Occipital lobe (tissue), 2 donors: ENCODE data around the gene GLB1L2. TPM values are rescaled to one million over a fixed set of nuclear protein-coding genes. Genes with fewer than 3 reads are reported as not detected.

ENCODE experiments used
- DNase-seq: peaks from one replicate; lab custom pipeline; 2025; lab: John Stamatoyannopoulos, UW
- total RNA-seq: library from RNA; depleted of rRNA; stranded (reverse); fragments of >200 nt; gene quantifications from one replicate; pipeline ENCODE4 v1.2.3, GENCODE V29; 2014

GLB1L2 gene
- total RNA-seq, 1 donor from 2014 or later = 1.1 TPM

- no peak for DNase-seq
These were observed 14.6 kb downstream of the GLB1L2 start for GRCh38 chr11:134346101-134346975.

- DNase-seq = no peak
These were observed 15.2 kb downstream of the GLB1L2 start for GRCh38 chr11:134346976-134347350.

GRCh38 chr11:134347441-134347840 is 15.7 kb downstream of the GLB1L2 start:
- DNase-seq = no peak

- no peak for DNase-seq
These were observed 17.5 kb downstream of the GLB1L2 start for GRCh38 chr11:134349109-134349801.

- no peak for DNase-seq
These were observed 18.1 kb downstream of the GLB1L2 start for GRCh38 chr11:134349802-134350355.

GRCh38 chr11:134350381-134350780 is 18.6 kb downstream of the GLB1L2 start:
- DNase-seq = no peak

- DNase-seq = no peak
These were observed 20.3 kb downstream of the GLB1L2 start for GRCh38 chr11:134352111-134352510.

- no peak for DNase-seq
These were observed 23.3 kb downstream of the GLB1L2 start for GRCh38 chr11:134355136-134355535.

GRCh38 chr11:134355656-134356055 is 23.9 kb downstream of the GLB1L2 start:
- no peak for DNase-seq

GRCh38 chr11:134356656-134357544 is 25.1 kb downstream of the GLB1L2 start:
- no peak for DNase-seq

- no peak for DNase-seq
These were observed 25.7 kb downstream of the GLB1L2 start for GRCh38 chr11:134357545-134357839.

- DNase-seq = no peak
These were observed 26.5 kb downstream of the GLB1L2 start for GRCh38 chr11:134358165-134358855.

GRCh38 chr11:134358856-134359490 is 27.2 kb downstream of the GLB1L2 start:
- DNase-seq = no peak

GRCh38 chr11:134359646-134360045 is 27.9 kb downstream of the GLB1L2 start:
- DNase-seq = no peak

- DNase-seq = peak; percentile 78
These were observed 28.5 kb downstream of the GLB1L2 start for GRCh38 chr11:134360050-134360835.

GRCh38 chr11:134361661-134362060 is 29.9 kb downstream of the GLB1L2 start:
- DNase-seq = no peak

GRCh38 chr11:134362192-134362901 is 30.6 kb downstream of the GLB1L2 start:
- DNase-seq = no peak

- no peak for DNase-seq
These were observed 31.4 kb downstream of the GLB1L2 start for GRCh38 chr11:134363161-134363560.

GRCh38 chr11:134363592-134363991 is 31.8 kb downstream of the GLB1L2 start:
- DNase-seq = no peak
